GM12801 (cell line): ENCODE results near the gene ANKRD39.

Source experiments
- CTCF ChIP-seq: IDR thresholded peaks from one replicate; pipeline ENCODE4 v1.5.1; 2011; ENCODE audit warnings: control low read depth; ENCODE audit not compliant: insufficient read length; ENCODE audit errors: extremely low read depth

The ANKRD39 gene

GRCh38 chr2:96857667-96858372 is at the start of gene ANKRD39:
Gene ANKRD39 (minus strand): TSS chr2:96858016. CDS start chr2:96857987, 29 bp downstream.
- TF ChIP-seq CTCF, result no peak

GRCh38 chr2:96906729-96907114 is 48.9 kb upstream of the ANKRD39 start:
- TF ChIP-seq CTCF, result no peak

GRCh38 chr2:96903815-96904214 is 46.0 kb upstream of the ANKRD39 start:
- no peak for TF ChIP-seq CTCF

- TF ChIP-seq CTCF, result no peak
Observed at GRCh38 chr2:96903318-96903717, 45.5 kb upstream of the ANKRD39 start.

GRCh38 chr2:96900237-96900636 is 42.4 kb upstream of the ANKRD39 start:
- no peak for TF ChIP-seq CTCF

- no peak for TF ChIP-seq CTCF
Observed at GRCh38 chr2:96899413-96899741, 41.6 kb upstream of the ANKRD39 start.

GRCh38 chr2:96898641-96899412 is 41.0 kb upstream of the ANKRD39 start:
- TF ChIP-seq CTCF, result no peak
